ENCODE results near the gene ARRB1. TPM values are rescaled to one million over a fixed set of nuclear protein-coding genes. Genes with fewer than 3 reads are reported as not detected.
A peak's percentile ranks its signal among the peaks of the same experiment; 100 is the strongest.

Gene ARRB1
- total and polyA plus RNA-seq, 5 donors, result 12.1 to 32.5 (median 26.4) TPM

DNA sequence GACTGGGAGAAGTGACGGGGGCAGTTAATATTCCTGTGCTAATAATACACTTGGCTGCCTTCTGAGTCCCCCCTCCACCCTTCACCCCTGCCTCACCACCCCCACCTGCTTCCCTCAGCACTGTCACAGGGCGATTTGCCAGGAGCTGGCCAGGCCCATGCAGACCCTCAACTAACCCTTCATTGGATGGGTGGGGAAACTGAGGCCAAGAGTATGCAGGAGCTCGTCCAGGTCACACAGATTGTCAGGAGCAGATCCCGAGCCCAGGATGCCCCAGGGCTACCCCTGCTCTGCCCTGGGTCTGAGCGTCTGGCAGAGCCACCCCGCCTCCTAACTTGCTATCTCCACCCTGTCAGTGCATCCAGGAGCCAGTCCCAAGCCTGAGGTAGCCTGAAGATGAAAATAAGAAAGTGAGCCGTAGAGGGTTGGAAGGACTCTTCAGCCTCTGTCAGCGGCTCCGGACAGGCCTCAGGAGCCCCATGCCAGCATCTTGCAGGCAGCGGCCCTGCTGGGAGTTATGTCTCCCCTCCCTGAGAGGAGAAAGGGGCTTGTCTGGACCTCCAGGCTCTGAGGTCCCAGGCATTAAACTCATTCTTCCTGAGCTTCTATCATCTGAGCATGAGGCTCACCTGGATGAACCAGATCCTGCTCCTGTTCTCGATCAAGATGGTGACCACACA lies 104.7 kb downstream of the ARRB1 start:
- WGBS, result 75% methylated on average over 11 of the region's 11 CpGs
- H3K4me3 ChIP-seq (ENCODE audit: low read length), result no peak overlapping the region
- H3K27me3 ChIP-seq (ENCODE audit: control insufficient read depth, insufficient read depth), result no peaks in the 10 kb centered on the region
- ATAC-seq (no peak), DNase-seq (no peak)
- H3K4me1 ChIP-seq (ENCODE audit: control insufficient read depth, insufficient read depth, low read length), result no peaks in the 10 kb centered on the region
- H3K9me3 ChIP-seq (ENCODE audit: control insufficient read depth, low read length), result no peaks in the 10 kb centered on the region
- intact Hi-C loops (cut with DNase I), result loop anchor here in 3 of 4 donors (5.0 to 10.0 kb wide), 6 partner anchors 105 to 322 kb away; no protein-coding TSS in a partner anchor
- no peak overlapping the region for H3K27ac ChIP-seq (ENCODE audit: low read length)

DNA sequence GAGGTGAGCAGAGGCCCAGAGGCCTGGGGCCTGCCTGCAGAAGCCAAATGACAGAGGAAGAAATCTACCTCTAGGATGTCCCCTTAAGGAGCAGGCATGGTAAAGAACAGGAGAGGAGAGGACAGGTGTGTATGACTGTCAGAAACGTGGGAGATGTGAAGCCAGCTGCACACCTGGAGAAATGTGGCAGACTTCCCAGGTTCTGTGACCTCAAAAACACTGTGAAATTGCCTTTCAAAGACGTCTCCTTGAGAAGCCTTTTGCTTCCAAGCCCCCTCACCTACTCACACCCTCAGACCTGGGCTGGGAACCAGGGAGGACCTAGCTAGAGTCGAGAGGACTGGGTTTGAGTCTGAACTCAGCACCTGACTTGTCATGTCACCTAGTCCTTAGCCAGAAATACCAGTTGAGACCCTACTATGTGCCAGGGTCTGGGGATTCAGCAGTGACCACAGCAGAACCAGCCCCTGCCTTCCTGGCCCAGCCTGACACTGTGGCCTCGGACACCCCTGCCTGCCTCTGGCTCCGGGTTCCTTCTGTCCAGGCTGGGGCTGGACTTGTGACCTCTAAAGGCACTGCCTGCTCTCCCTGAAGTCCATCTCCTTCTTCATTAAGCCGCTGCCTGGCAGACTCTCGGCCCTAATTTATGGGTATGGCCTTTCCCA lies 105.3 kb downstream of the ARRB1 start:
- intact Hi-C loops (cut with DNase I), result loop anchor here in 3 of 4 donors (5.0 to 10.0 kb wide), 6 partner anchors 104 to 321 kb away; no protein-coding TSS in a partner anchor
- DNase-seq, result no peak
- Histone ChIP-seq H3K27me3 (ENCODE audit: control insufficient read depth, insufficient read depth) (no peaks in the 10 kb centered on the region), H3K9me3 (ENCODE audit: control insufficient read depth, low read length) (no peaks in the 10 kb centered on the region), H3K27ac (ENCODE audit: low read length) (no peak overlapping the region), H3K4me1 (ENCODE audit: control insufficient read depth, insufficient read depth, low read length) (no peaks in the 10 kb centered on the region), H3K4me3 (ENCODE audit: low read length) (no peak overlapping the region)
- WGBS, result 79% methylated on average over 7 of the region's 7 CpGs
- ATAC-seq, result no peak

DNA sequence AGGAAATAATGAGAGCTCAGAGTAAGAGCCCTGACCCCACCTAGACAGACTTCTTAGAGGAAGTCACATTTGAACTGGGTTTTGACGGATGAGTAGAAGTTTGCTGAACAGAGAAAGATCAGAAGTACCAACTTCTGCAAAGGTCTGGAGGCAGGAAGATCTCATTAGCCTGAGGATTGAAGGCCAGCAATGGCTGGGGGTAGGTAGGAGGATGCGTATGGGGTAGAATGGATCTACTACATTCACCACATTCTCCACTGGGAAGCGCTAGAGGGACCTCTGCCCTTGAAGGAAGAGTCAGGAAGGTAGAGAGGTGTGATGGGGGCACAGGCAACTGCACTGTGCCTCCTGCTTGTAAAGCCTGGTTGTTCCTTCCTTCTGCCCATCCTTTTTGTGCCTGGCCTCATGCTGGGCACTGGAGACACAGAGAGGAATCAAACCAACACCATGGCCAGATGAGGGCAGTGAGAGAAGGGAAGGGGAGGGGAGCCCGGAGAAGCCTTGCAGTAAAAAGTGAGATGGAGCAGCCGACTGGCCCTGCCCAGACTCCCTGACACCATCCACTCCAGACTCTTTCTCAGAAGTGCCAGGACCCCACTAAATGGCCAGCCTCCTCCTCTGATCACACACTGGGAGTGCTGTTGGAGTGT lies 106.0 kb downstream of the ARRB1 start:
- no peak for ATAC-seq
- Histone ChIP-seq H3K4me1 (ENCODE audit: control insufficient read depth, insufficient read depth, low read length) (no peaks in the 10 kb centered on the region), H3K4me3 (ENCODE audit: low read length) (no peak overlapping the region), H3K9me3 (ENCODE audit: control insufficient read depth, low read length) (no peaks in the 10 kb centered on the region), H3K27ac (ENCODE audit: low read length) (no peak overlapping the region), H3K27me3 (ENCODE audit: control insufficient read depth, insufficient read depth) (no peaks in the 10 kb centered on the region)
- DNase-seq, result no peak
- intact Hi-C loops (cut with DNase I), result loop anchor here in 3 of 4 donors (2.0 to 10.0 kb wide), 7 partner anchors 103 to 321 kb away; no protein-coding TSS in a partner anchor
- WGBS, result 79% methylated on average over 5 of the region's 5 CpGs

DNA sequence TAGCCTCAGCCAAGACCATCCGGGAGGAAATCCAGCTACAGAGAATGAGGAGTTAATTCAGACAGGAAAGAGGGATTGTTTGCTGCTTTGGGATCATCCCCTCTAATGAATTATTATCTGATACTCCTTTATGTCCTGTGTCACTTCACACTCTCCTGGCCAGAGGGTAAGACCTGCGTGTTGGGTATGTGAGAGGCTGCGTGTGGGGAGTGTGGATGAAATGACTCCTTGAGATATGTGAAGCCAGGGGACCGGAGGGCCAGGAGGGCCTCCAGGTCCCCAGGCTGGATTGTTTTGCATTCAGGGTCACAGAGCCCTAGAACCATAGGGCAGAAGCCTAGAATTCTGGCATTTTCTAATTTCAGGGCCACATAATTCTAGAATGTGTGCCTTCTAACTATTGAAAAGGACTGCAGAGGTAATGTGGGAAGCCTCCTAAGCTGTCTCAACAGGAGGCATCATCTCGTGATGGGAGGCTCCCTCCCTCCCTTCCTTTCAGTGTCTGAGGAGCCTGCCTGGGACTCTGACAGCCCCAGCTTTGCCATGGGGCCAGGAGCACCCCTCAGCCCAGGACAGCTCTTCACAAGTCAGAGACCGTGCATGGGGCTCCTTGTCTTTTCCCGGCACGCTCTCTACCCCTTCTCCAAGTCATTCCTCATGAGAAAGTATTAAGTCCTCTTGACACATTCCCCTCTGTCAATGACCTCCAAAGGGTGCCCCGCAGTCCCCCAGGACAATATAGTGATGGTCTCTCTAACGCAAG lies 107.2 kb downstream of the ARRB1 start:
- H3K4me1 ChIP-seq (ENCODE audit: control insufficient read depth, insufficient read depth, low read length), result no peaks in the 10 kb centered on the region
- intact Hi-C loops (cut with DNase I), result loop anchor here in 3 of 4 donors (2.0 to 10.0 kb wide), 5 partner anchors 37 to 319 kb away; no protein-coding TSS in a partner anchor
- no peak for ATAC-seq
- no peak for DNase-seq
- 76% methylated on average over 10 of the region's 10 CpGs for WGBS
- H3K4me3 ChIP-seq (ENCODE audit: low read length), result no peak overlapping the region
- no peak overlapping the region for H3K27ac ChIP-seq (ENCODE audit: low read length)
- no peaks in the 10 kb centered on the region for H3K9me3 ChIP-seq (ENCODE audit: control insufficient read depth, low read length)
- H3K27me3 ChIP-seq (ENCODE audit: control insufficient read depth, insufficient read depth), result no peaks in the 10 kb centered on the region

DNA sequence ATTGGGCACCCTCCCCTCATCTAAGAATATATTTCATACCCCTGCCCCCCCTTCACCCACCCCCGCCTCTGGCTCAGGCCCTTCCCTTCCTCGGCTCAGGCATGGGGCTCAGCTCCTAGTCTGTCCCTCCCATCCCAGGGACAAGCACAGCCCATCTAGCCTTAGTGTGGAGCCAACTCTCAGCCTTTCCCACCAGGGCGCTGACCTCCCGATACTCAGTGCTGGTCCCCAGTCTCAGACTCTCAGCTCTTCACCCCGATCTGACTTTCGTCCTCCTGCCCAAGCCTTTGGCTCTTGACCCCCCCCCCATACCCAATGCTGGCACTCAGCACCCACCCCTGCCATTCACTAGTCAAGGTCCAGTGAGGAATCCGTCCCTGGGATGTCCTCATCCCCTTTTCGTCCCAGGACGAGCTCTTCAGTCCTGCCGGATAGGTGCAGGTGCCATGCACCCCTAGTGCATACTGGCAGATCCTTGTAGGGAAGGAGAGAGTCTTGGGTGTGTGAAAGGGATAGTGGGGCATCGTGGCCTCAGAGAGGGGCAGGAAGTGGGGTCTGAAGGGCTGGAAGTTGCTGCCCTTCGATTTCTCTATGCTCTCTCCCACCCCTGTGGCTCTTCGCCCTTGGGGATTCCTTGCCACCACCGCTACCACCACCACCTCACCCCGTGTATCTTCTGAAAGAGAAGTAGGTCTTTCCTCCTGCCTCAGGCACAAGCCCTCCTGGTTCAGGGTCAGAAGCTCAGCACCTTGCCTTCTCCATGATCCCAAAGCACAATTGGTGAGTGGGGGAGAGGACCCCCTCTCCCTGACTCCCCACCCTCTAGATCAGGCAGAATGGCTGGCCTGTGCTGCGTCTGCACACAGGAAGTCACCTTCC lies 108.5 kb downstream of the ARRB1 start:
- Histone ChIP-seq H3K4me1 (ENCODE audit: control insufficient read depth, insufficient read depth, low read length) (no peaks in the 10 kb centered on the region), H3K9me3 (ENCODE audit: control insufficient read depth, low read length) (no peaks in the 10 kb centered on the region), H3K27me3 (ENCODE audit: control insufficient read depth, insufficient read depth) (no peaks in the 10 kb centered on the region), H3K4me3 (ENCODE audit: low read length) (no peak overlapping the region), H3K27ac (ENCODE audit: low read length) (no peak overlapping the region)
- no peak for DNase-seq
- intact Hi-C loops (cut with DNase I), result loop anchor here in 3 of 4 donors (5.0 to 10.0 kb wide), 4 partner anchors 36 to 318 kb away; no protein-coding TSS in a partner anchor
- ATAC-seq, result no peak
- 77% methylated on average over 16 of the region's 16 CpGs for WGBS

DNA sequence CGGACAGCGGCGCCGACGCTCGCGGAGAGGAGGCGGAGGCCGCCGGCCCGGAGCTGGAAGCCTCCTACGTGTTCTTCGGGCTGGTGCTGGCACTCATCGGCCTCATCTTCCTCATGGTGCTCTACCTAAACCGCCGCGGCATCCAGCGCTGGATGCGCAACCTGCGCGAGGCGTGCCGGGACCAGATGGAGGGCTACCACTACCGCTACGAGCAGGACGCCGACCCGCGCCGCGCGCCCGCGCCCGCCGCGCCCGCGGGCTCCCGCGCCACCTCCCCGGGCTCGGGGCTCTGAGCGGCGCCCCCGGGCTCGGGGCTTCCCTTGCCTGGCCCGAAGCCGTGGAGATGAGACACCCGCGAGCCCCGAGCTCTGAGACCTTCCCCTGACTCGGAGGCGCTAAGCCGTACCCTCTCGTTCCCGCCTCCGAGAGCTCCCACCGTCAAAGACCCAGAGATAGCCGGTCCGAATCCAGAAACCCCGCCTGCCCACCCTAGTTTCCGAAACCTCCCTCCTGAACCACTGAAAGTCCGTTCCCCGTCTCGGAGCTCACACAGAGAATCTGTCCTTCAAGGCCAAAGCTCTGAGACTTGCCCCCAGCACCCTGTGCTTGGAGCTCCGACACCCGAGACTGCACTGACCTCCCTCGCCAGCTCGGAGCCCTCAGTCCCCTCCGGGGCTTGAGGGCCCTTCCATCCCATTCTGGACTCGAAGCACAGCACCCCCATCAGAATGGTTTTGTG lies 109.4 kb downstream of the ARRB1 start:
- no peaks in the 10 kb centered on the region for H3K27me3 ChIP-seq (ENCODE audit: control insufficient read depth, insufficient read depth)
- intact Hi-C loops (cut with DNase I), result loop anchor here in 3 of 4 donors (5.0 to 10.0 kb wide), 4 partner anchors 35 to 317 kb away; no protein-coding TSS in a partner anchor
- no peak for ATAC-seq
- H3K9me3 ChIP-seq (ENCODE audit: control insufficient read depth, low read length), result no peaks in the 10 kb centered on the region
- peak overlapping the region; percentile 34 for H3K4me3 ChIP-seq (ENCODE audit: low read length)
- WGBS, result 6% methylated on average over 72 of the region's 72 CpGs
- no peak for DNase-seq
- H3K4me1 ChIP-seq (ENCODE audit: control insufficient read depth, insufficient read depth, low read length), result no peaks in the 10 kb centered on the region
- H3K27ac ChIP-seq (ENCODE audit: low read length), result no peak overlapping the region

DNA sequence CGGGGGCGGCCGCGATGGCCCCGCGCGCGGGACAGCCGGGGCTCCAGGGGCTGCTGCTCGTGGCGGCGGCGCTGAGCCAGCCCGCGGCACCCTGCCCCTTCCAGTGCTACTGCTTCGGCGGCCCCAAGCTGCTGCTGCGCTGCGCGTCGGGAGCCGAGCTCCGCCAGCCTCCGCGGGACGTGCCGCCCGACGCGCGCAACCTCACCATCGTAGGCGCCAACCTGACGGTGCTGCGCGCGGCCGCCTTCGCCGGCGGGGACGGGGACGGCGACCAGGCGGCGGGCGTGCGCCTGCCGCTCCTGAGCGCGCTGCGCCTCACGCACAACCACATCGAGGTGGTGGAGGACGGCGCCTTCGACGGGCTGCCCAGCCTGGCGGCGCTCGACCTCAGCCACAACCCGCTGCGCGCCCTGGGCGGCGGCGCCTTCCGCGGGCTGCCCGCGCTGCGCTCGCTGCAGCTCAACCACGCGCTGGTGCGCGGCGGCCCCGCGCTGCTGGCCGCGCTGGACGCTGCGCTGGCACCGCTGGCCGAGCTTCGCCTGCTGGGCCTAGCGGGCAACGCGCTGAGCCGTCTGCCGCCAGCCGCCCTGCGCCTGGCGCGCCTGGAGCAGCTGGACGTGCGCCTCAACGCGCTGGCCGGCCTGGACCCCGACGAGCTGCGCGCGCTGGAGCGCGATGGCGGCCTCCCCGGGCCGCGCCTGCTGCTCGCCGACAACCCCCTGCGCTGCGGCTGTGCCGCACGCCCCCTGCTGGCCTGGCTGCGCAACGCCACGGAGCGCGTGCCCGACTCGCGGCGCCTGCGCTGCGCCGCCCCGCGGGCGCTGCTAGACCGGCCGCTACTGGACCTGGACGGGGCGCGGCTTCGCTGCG lies 110.2 kb downstream of the ARRB1 start:
- Histone ChIP-seq H3K4me1 (ENCODE audit: control insufficient read depth, insufficient read depth, low read length) (no peaks in the 10 kb centered on the region), H3K4me3 (ENCODE audit: low read length) (peak overlapping the region; percentile 34), H3K27ac (ENCODE audit: low read length) (no peak overlapping the region), H3K9me3 (ENCODE audit: control insufficient read depth, low read length) (no peaks in the 10 kb centered on the region), H3K27me3 (ENCODE audit: control insufficient read depth, insufficient read depth) (no peaks in the 10 kb centered on the region)
- DNase-seq (peak; percentile 83 to 94 (median 94)), ATAC-seq (peak; percentile 89 to 92)
- WGBS, result 1% methylated on average over 140 of the region's 140 CpGs
- intact Hi-C loops (cut with DNase I), result loop anchor here in 3 of 4 donors (5.0 to 10.0 kb wide), 4 partner anchors 34 to 316 kb away; no protein-coding TSS in a partner anchor

DNA sequence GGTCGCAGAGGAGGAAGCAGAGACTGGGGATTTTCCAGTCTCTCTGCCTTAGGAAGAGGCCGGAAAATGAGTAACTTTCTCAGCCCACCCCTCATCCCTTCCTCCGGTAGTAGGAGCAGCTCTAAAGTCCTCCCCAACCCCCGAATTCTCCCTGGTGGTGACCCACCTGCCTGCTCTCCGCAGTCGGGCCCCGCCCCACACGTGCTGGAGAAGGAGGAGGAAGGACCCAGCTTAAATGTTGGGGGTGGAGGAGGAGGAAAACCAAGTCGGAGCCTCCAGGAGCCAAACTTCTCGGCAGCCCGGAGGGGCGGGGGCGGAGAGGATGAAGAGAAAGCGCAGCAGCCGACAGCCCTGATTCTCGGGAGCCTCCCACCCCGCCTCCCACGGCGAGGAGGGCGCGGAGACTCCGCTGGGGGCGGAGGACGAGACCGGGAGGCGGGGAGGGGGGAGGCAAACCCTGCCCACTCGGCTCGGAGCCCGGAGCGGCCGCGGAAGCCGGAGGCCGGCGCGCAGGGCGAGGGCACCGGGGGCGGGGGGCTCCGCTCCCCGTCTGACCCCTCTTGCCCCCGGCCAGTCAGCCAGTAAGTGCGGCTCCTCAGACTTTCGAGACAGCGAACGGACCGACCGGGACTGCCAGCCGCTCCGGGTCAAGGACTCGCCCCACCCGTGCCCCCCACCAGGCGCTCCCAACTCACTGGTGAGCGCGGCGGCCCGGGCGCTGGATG lies 111.0 kb downstream of the ARRB1 start, which contains the start of gene TPBGL:
TSS of gene TPBGL (plus strand) at position 464 of the 725 bp plus-strand sequence. CDS start 276 bp downstream, outside the sequence.
- Histone ChIP-seq H3K9me3 (ENCODE audit: control insufficient read depth, low read length) (no peaks in the 10 kb centered on the region), H3K27ac (ENCODE audit: low read length) (no peak within 1 kb of the TSS), H3K27me3 (ENCODE audit: control insufficient read depth, insufficient read depth) (no peaks in the 10 kb centered on the region), H3K4me3 (ENCODE audit: low read length) (peak within 1 kb of the TSS; percentile 25), H3K4me1 (ENCODE audit: control insufficient read depth, insufficient read depth, low read length) (no peaks in the 10 kb centered on the region)
- intact Hi-C loops (cut with DNase I), result loop anchor here in 3 of 4 donors (5.0 to 10.0 kb wide), 4 partner anchors 33 to 316 kb away; no protein-coding TSS in a partner anchor
- 2% methylated on average over 58 of the region's 58 CpGs for WGBS
- ATAC-seq (peak; percentile 30 to 32), DNase-seq (peak in 2 of 3 donors; percentile 71)

Data from right cardiac atrium (tissue), 5 donors.